ENCODE results near the gene MGAT3.
A peak's percentile ranks its signal among the peaks of the same experiment; 100 is the strongest.

Gene MGAT3

DNA sequence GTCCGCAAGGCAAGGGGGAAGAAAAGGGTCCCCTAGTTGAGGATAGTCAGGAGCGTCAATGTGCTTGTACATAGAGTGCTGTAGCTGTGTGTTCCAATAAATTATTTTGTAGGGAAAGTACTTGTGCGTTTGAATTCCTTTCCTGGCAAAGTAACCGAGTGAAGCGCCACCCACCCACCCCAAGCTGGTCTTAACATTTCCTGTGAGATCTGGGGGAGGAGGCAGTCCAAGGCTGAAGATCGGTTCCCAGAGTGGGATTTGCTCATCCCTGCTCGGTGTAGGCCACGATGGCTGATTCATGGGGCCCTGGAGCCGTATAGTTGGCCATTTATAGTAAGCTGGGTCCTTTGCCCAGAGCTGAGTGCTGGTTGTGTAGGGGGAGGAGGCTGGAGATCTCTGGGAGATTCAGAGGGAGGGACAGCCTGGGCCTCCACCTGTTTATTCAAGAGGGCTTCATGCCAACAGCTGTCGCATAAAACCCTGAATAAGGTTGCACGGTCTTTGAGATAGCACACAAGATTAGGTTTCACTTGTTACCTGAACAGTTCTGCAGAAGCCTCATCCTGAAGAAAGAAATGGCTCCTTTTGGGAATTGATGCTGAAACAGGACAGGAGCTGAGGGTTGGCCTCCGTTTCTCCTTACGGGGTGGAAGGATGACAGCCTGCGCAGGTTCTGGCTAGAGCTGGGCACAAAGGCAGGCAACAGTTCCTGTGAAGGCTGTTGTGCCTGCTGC, 65.9 kb downstream of the MGAT3 start:
- Histone ChIP-seq H3K9me3 (replicated peaks; ENCODE audit: low read length) (no peaks in the 10 kb centered on the region), H3K4me2 (ENCODE audit: low read length) (peak overlapping the region; percentile 95), H3K4me3 (ENCODE audit: low read length) (peak overlapping the region; percentile 89), H3K36me3 (ENCODE audit: insufficient read depth, low read length) (peaks cover 39% of the 10 kb centered on the region), H3K9ac (ENCODE audit: low read depth, low read length) (peak overlapping the region; percentile 100), H3K4me1 (ENCODE audit: control insufficient read depth, insufficient read depth, low read length) (peaks cover 23% of the 10 kb centered on the region), H3K27me3 (ENCODE audit: control insufficient read depth, insufficient read depth, low read length) (no peaks in the 10 kb centered on the region)

GRCh38 chr22:39524089-39524752, 67.4 kb downstream of the MGAT3 start:
- peaks cover 20% of the 10 kb centered on the region for H3K4me1 ChIP-seq (ENCODE audit: control insufficient read depth, insufficient read depth, low read length)
- H3K4me2 ChIP-seq (ENCODE audit: low read length), result no peak overlapping the region
- H3K9me3 ChIP-seq (replicated peaks; ENCODE audit: low read length), result no peaks in the 10 kb centered on the region
- peaks cover 50% of the 10 kb centered on the region for H3K36me3 ChIP-seq (ENCODE audit: insufficient read depth, low read length)
- H3K9ac ChIP-seq (ENCODE audit: low read depth, low read length), result no peak overlapping the region
- no peaks in the 10 kb centered on the region for H3K27me3 ChIP-seq (ENCODE audit: control insufficient read depth, insufficient read depth, low read length)
- no peak overlapping the region for H3K4me3 ChIP-seq (ENCODE audit: low read length)

DNA sequence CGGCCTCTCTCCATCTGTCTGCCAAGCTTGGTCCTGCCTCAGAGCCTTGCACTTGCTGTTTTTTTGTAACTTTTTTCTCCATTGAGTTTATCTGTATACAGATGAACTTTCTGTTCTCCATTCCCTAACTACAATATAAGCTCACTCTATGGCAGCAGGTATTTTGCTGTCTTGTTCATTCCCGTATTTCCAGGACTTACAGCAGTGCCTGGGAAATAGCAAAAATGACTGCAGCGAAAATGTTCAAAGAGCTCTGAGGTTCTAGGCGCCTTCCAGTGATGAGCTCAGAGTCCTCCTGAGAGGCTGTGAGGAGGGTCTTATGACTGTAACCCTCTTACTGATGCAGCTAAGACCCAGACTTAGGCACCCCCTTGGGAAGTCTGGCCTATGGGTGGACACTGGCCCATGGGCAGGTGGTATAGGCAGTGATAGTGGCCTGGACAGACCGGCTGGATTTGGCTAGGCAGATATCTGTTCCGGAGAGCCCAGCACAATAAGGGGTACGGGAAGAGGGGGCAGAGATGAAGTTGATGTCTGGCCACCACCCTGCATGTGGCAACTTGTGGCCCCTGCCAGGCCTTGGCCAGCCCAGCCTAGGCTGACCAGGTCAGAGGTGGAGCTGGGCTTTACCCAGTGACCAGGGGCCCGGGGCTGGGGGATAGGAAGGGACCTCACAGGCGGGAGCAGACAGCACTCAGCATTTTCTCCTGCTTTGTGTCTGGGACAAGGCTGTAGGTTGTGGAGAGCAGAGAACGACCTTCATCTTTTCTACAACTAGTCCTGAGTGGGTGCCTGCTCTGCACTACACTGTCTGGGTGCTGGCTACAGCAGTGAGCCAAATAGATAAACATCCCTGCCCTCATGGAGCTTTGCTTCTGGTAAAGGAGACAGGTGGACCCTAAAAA, 68.2 kb downstream of the MGAT3 start:
- H3K4me2 ChIP-seq (ENCODE audit: low read length), result no peak overlapping the region
- H3K27me3 ChIP-seq (ENCODE audit: control insufficient read depth, insufficient read depth, low read length), result no peaks in the 10 kb centered on the region
- H3K9ac ChIP-seq (ENCODE audit: low read depth, low read length), result no peak overlapping the region
- no peak overlapping the region for H3K4me3 ChIP-seq (ENCODE audit: low read length)
- peaks cover 57% of the 10 kb centered on the region for H3K36me3 ChIP-seq (ENCODE audit: insufficient read depth, low read length)
- no peaks in the 10 kb centered on the region for H3K9me3 ChIP-seq (replicated peaks; ENCODE audit: low read length)
- peaks cover 26% of the 10 kb centered on the region for H3K4me1 ChIP-seq (ENCODE audit: control insufficient read depth, insufficient read depth, low read length)

DNA sequence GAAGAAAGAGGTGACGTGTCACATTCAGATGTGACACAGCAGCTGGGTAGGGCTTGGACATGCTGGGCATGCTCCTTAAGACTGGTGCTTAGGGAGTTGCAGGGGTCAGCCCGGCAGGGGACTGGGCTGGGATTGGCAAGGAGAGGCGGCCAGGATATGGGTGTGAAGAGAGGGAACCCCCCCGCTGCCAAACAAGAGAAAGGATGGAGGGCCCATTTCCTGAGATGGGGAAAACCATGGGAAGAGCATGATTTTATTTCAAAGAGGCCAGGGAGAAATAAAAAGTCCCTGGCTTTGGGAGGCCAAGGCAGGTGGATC, 68.8 kb downstream of the MGAT3 start:
- Histone ChIP-seq H3K4me1 (ENCODE audit: control insufficient read depth, insufficient read depth, low read length) (peaks cover 27% of the 10 kb centered on the region), H3K9me3 (replicated peaks; ENCODE audit: low read length) (no peaks in the 10 kb centered on the region), H3K4me3 (ENCODE audit: low read length) (no peak overlapping the region), H3K9ac (ENCODE audit: low read depth, low read length) (no peak overlapping the region), H3K4me2 (ENCODE audit: low read length) (no peak overlapping the region), H3K36me3 (ENCODE audit: insufficient read depth, low read length) (peaks cover 63% of the 10 kb centered on the region), H3K27me3 (ENCODE audit: control insufficient read depth, insufficient read depth, low read length) (no peaks in the 10 kb centered on the region)

GRCh38 chr22:39526736-39527171, 69.9 kb downstream of the MGAT3 start:
- Histone ChIP-seq H3K9ac (ENCODE audit: low read depth, low read length) (no peak overlapping the region), H3K4me1 (ENCODE audit: control insufficient read depth, insufficient read depth, low read length) (peaks cover 38% of the 10 kb centered on the region), H3K36me3 (ENCODE audit: insufficient read depth, low read length) (peaks cover 61% of the 10 kb centered on the region), H3K4me2 (ENCODE audit: low read length) (no peak overlapping the region), H3K27me3 (ENCODE audit: control insufficient read depth, insufficient read depth, low read length) (no peaks in the 10 kb centered on the region), H3K9me3 (replicated peaks; ENCODE audit: low read length) (no peaks in the 10 kb centered on the region), H3K4me3 (ENCODE audit: low read length) (no peak overlapping the region)

DNA sequence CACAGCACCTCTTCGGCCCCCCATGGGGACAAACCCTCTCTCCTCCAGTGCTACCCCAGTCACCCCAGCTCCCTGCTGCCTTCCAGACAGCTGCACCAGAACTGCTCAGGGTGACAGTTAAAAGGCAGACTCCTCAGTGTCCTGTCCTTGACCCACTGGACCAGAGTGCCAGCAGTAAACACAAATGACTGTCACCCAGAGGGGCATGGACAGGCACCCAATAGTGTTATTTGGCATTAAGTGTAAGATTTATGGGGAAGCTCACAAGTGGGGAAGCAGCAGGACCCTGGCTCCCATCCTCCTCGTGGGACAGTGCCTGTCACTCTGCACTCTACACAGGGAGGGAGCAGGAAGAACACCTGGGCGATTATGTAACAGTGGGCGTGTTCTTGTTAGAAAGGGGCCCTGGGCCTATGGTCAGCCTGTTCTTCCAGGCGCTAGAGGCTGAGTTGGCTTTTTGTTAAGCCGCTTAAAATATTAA, 70.7 kb downstream of the MGAT3 start:
- H3K36me3 ChIP-seq (ENCODE audit: insufficient read depth, low read length), result peaks cover 53% of the 10 kb centered on the region
- H3K4me2 ChIP-seq (ENCODE audit: low read length), result no peak overlapping the region
- no peak overlapping the region for H3K9ac ChIP-seq (ENCODE audit: low read depth, low read length)
- no peaks in the 10 kb centered on the region for H3K27me3 ChIP-seq (ENCODE audit: control insufficient read depth, insufficient read depth, low read length)
- H3K9me3 ChIP-seq (replicated peaks; ENCODE audit: low read length), result no peaks in the 10 kb centered on the region
- no peak overlapping the region for H3K4me3 ChIP-seq (ENCODE audit: low read length)
- H3K4me1 ChIP-seq (ENCODE audit: control insufficient read depth, insufficient read depth, low read length), result peaks cover 39% of the 10 kb centered on the region

DNA sequence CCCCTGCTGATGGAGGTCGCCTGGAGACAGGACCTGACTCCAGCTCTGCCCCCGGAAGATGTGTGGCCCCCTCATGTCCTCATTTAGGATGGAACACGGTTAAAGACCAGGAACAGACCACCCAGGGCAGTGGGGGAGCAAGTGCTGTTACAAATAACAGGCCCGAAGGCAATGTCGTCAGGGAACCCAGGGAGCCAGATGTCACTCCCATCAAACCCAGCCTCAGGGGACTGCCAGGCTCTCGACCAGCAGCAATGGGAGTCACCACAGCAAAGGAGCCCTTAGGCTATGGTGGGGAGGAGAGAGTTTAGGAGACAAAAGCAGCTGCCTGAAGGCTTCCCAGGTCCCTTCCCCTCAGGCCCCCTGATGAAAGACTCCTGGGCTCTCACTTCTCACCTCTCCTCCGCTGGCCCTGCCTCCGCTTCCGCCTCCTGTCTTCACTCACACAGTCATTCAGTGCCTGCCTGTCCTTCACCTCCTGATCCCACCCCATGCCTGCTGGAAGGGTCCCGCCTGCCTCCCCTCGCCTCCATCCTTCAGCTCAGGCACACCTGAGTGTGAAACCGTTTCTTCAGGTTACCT, 71.4 kb downstream of the MGAT3 start:
- peaks cover 46% of the 10 kb centered on the region for H3K36me3 ChIP-seq (ENCODE audit: insufficient read depth, low read length)
- no peak overlapping the region for H3K9ac ChIP-seq (ENCODE audit: low read depth, low read length)

DNA sequence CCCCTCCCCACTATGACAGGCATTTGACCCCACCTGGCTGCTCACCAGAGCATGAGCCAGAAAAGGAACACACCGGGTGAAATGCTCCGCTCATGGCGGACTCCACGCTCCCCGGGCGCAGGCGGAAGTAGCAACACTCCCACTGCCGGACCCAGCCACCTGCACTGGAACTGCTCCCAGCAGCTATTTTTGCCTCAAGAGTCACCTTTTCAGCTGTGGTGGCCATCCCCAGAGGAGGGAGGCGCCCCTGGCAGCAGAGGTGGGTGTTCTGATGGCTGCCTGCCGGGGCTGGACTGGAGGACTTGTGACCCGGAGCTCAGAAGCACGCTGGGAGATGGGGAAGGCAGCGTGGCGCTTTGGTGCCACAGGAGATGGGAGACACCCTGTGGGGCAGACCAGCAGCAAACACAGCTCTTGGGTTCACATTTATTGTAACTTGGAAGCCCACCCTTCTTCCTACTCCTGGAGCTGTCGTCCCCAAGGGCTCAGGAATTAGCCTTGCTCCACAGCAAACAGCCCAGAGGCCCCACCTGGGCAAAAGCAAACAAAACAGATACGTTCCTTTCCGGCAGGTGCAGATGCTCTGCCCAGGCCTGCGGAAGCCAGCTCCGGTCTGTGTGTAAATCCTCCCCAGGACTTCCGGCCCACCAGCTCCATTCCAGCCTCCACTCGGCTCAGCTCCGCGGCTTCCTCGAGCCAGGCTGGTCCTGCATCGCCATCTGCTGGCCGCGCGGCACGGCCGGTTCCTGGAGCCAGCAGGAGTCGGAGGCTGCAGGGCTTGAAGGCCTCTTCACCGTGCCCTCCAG, 72.1 kb downstream of the MGAT3 start:
- H3K9ac ChIP-seq (ENCODE audit: low read depth, low read length), result peak overlapping the region; percentile 30
- no peaks in the 10 kb centered on the region for H3K27me3 ChIP-seq (ENCODE audit: control insufficient read depth, insufficient read depth, low read length)
- peaks cover 43% of the 10 kb centered on the region for H3K36me3 ChIP-seq (ENCODE audit: insufficient read depth, low read length)
- H3K9me3 ChIP-seq (replicated peaks; ENCODE audit: low read length), result no peaks in the 10 kb centered on the region
- peak overlapping the region; percentile 74 for H3K4me2 ChIP-seq (ENCODE audit: low read length)
- H3K4me3 ChIP-seq (ENCODE audit: low read length), result no peak overlapping the region
- peaks cover 30% of the 10 kb centered on the region for H3K4me1 ChIP-seq (ENCODE audit: control insufficient read depth, insufficient read depth, low read length)

More for the DNA sequence above, 71.4 kb downstream of the MGAT3 start:
- peaks cover 32% of the 10 kb centered on the region for H3K4me1 ChIP-seq (ENCODE audit: control insufficient read depth, insufficient read depth, low read length)
- H3K9me3 ChIP-seq (replicated peaks; ENCODE audit: low read length), result no peaks in the 10 kb centered on the region
- no peak overlapping the region for H3K4me3 ChIP-seq (ENCODE audit: low read length)
- no peaks in the 10 kb centered on the region for H3K27me3 ChIP-seq (ENCODE audit: control insufficient read depth, insufficient read depth, low read length)
- H3K4me2 ChIP-seq (ENCODE audit: low read length), result peak overlapping the region; percentile 74

DNA sequence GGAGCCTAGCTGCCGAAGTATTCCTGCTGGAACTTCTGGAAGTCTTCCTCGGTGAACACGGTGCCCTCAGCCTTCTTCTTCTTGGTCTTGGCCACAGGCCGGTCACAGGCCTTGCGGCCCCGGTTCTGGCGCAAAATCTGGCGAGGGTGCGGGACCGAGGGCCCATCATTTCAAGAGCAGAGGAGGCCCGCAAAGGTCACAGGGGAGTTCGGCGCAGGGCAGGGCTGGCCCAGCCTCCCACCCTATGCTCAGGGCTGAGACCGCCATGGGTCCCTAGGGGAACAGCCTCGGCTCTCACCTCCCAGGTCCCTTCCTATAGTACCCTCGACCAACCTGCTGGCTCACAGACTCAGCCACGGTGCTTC, 72.7 kb downstream of the MGAT3 start:
- H3K9me3 ChIP-seq (replicated peaks; ENCODE audit: low read length), result no peaks in the 10 kb centered on the region
- H3K9ac ChIP-seq (ENCODE audit: low read depth, low read length), result peak overlapping the region; percentile 30
- H3K36me3 ChIP-seq (ENCODE audit: insufficient read depth, low read length), result peaks cover 37% of the 10 kb centered on the region
- no peak overlapping the region for H3K4me3 ChIP-seq (ENCODE audit: low read length)
- peak overlapping the region; percentile 69 for H3K4me2 ChIP-seq (ENCODE audit: low read length)
- H3K27me3 ChIP-seq (ENCODE audit: control insufficient read depth, insufficient read depth, low read length), result no peaks in the 10 kb centered on the region
- H3K4me1 ChIP-seq (ENCODE audit: control insufficient read depth, insufficient read depth, low read length), result peaks cover 33% of the 10 kb centered on the region

GRCh38 chr22:39530116-39530515, 73.3 kb downstream of the MGAT3 start:
- no peaks in the 10 kb centered on the region for H3K27me3 ChIP-seq (ENCODE audit: control insufficient read depth, insufficient read depth, low read length)
- peak overlapping the region; percentile 69 for H3K4me2 ChIP-seq (ENCODE audit: low read length)
- no peak overlapping the region for H3K4me3 ChIP-seq (ENCODE audit: low read length)
- H3K36me3 ChIP-seq (ENCODE audit: insufficient read depth, low read length), result peaks cover 32% of the 10 kb centered on the region
- peaks cover 39% of the 10 kb centered on the region for H3K4me1 ChIP-seq (ENCODE audit: control insufficient read depth, insufficient read depth, low read length)
- no peak overlapping the region for H3K9ac ChIP-seq (ENCODE audit: low read depth, low read length)
- H3K9me3 ChIP-seq (replicated peaks; ENCODE audit: low read length), result no peaks in the 10 kb centered on the region

Measured in skeletal muscle satellite cell (primary cell).